ENCODE results near the gene SPEM1.

- TF ChIP-seq CTCF (optimal IDR thresholded peaks at IDR 0.05 in 1 of 3, IDR thresholded peaks at IDR 0.05 in 1 of 3, conservative IDR thresholded peaks at IDR 0.05 in 1 of 3; ENCODE audit: extremely low read depth in 1 of 3, insufficient read depth in 2 of 3, low read length in 3 of 3) (no peak), EZH2 (IDR thresholded peaks at IDR 0.05; ENCODE audit: low read length) (no peak)
Measured at GRCh38 chr17:7410634-7411426, 9.3 kb upstream of the SPEM1 start.

Data from keratinocyte (primary cell).